SK-N-SH (cell line): ENCODE data around the gene TGM4. TPM values are rescaled to one million over a fixed set of nuclear protein-coding genes. Genes with fewer than 3 reads are reported as not detected.

ENCODE experiments used
- CTCF ChIA-PET: fragments of 300-600, 350-600 bp; formaldehyde crosslinking; extraction: SDS; loops from one replicate; lab custom pipeline; 2021; lab: Yijun Ruan, JAX
- POLR2A ChIA-PET: fragments of 350-600 bp; sonication (Branson Sonifier 250); formaldehyde crosslinking; extraction: SDS; loops from one replicate; lab custom pipeline; 2020; ENCODE audit warnings: antibody characterized with exemption, inconsistent platforms; lab: Yijun Ruan, JAX
- DNase-seq: peaks from one replicate; pipeline ENCODE4 v3.0.0; 2012
- H2AFZ ChIP-seq: fragments of 200-600 bp; sonication (generic); 2 replicates; pipeline ENCODE4 v1.8.1; 2016; ENCODE audit warnings: antibody characterized with exemption, mild to moderate bottlenecking, low read depth
- H3F3A ChIP-seq: fragments of 200-600 bp; sonication (generic); replicated peaks from 2 replicates; pipeline ENCODE3; 2016; ENCODE audit warnings: antibody characterized with exemption, mild to moderate bottlenecking; ENCODE audit not compliant: insufficient read depth
- H3K27ac ChIP-seq, 2 experiments: fragments of 200-500 bp in 1 of 2; fragments of 200-600 bp in 1 of 2; sonication (Bioruptor generic) in 1 of 2; sonication (generic), shearing (Covaris generic) in 1 of 2; 2 replicates each; pipeline versions ENCODE4 v1.5.1 to v1.6.1; 2014 to 2016; ENCODE audit warnings: low read depth in 2 of 2, inconsistent platforms in 1 of 2, low read length in 1 of 2, mild to moderate bottlenecking in 1 of 2, mixed read lengths in 1 of 2
- H3K27me3 ChIP-seq: fragments of 200-600 bp; sonication (generic), shearing (Covaris generic); 2 replicates; pipeline ENCODE4 v1.6.1; 2016; ENCODE audit warnings: mixed run types; ENCODE audit not compliant: insufficient read depth
- H3K36me3 ChIP-seq, 2 experiments: fragments of 200-500 bp in 1 of 2; fragments of 200-600 bp in 1 of 2; sonication (Bioruptor generic) in 1 of 2; sonication (generic) in 1 of 2; replicated peaks in 1 of 2; 2 replicates each; pipeline versions ENCODE3 to v1.5.1; 2014 to 2016; ENCODE audit warnings: low read length in 1 of 2, mild to moderate bottlenecking in 1 of 2; ENCODE audit not compliant: insufficient read depth in 2 of 2, control insufficient read depth in 1 of 2
- H3K4me1 ChIP-seq, 2 experiments: fragments of 200-500 bp in 1 of 2; fragments of 200-600 bp in 1 of 2; sonication (Bioruptor generic) in 1 of 2; sonication (generic), shearing (Covaris generic) in 1 of 2; 2 replicates each; pipeline versions ENCODE4 v1.5.1 to v1.6.1; 2014 to 2016; ENCODE audit warnings: low read depth in 1 of 2, low read length in 1 of 2, mixed run types in 1 of 2; ENCODE audit not compliant: insufficient read depth in 2 of 2, control insufficient read depth in 1 of 2
- H3K4me2 ChIP-seq: fragments of 200-600 bp; sonication (generic), shearing (Covaris generic); 2 replicates; pipeline ENCODE4 v1.6.1; 2017; ENCODE audit warnings: mixed run types
- H3K4me3 ChIP-seq, 2 experiments: fragments of 200-500 bp in 1 of 2; fragments of 200-600 bp in 1 of 2; sonication (Bioruptor generic) in 1 of 2; sonication (generic), shearing (Covaris generic) in 1 of 2; 2 replicates each; pipeline versions ENCODE4 v1.5.1 to v1.8.1; 2014 to 2016; ENCODE audit warnings: low read depth in 2 of 2, inconsistent platforms in 1 of 2, low read length in 1 of 2, mild to moderate bottlenecking in 1 of 2, mixed read lengths in 1 of 2, moderate library complexity in 1 of 2
- H3K79me2 ChIP-seq: fragments of 200-600 bp; sonication (generic); 2 replicates; pipeline ENCODE4 v1.8.1; 2017; ENCODE audit warnings: mild to moderate bottlenecking; ENCODE audit not compliant: insufficient read depth
- H3K9ac ChIP-seq: fragments of 200-600 bp; sonication (generic); 2 replicates; pipeline ENCODE4 v1.6.1; 2017; ENCODE audit warnings: mixed run types
- H3K9me2 ChIP-seq: fragments of 200-600 bp; sonication (generic); 2 replicates; pipeline ENCODE4 v1.6.1; 2017; ENCODE audit warnings: mixed run types
- H3K9me3 ChIP-seq: fragments of 200-600 bp; sonication (generic); 2 replicates; pipeline ENCODE4 v1.6.1; 2017; ENCODE audit warnings: mixed run types, mild to moderate bottlenecking, moderate library complexity
- H4K20me1 ChIP-seq: fragments of 200-600 bp; sonication (generic); 2 replicates; pipeline ENCODE4 v1.6.1; 2017; ENCODE audit warnings: mild to moderate bottlenecking, mixed run types; ENCODE audit not compliant: insufficient read depth
- ELF1 ChIP-seq: IDR thresholded peaks from 2 replicates; pipeline ENCODE4 v1.4.0; 2012
- FOSL2 ChIP-seq: IDR thresholded peaks from 2 replicates; pipeline ENCODE4 v1.4.0; 2012; ENCODE audit warnings: low read depth, mild to moderate bottlenecking, moderate library complexity, borderline replicate concordance
- FOXJ3 ChIP-seq: sonication (generic); formaldehyde crosslinking; IDR thresholded peaks from 2 replicates; pipeline ENCODE4 v1.5.1; 2020; ENCODE audit warnings: mild to moderate bottlenecking, missing genetic modification reagents
- JUND ChIP-seq: IDR thresholded peaks from 2 replicates; pipeline ENCODE4 v1.4.0; 2012
- MAX ChIP-seq: IDR thresholded peaks from 2 replicates; pipeline ENCODE4 v1.4.0; 2012; ENCODE audit warnings: low read depth
- MEF2A ChIP-seq: IDR thresholded peaks from 2 replicates; pipeline ENCODE4 v1.4.0; 2012; ENCODE audit warnings: low read depth, borderline replicate concordance
- MXI1 ChIP-seq: IDR thresholded peaks from 2 replicates; pipeline ENCODE4 v1.6.1; 2012; ENCODE audit warnings: mild to moderate bottlenecking, low read depth, low read length, improper control_type of control experiment
- NFIC ChIP-seq: IDR thresholded peaks from 2 replicates; pipeline ENCODE4 v1.4.0; 2012; ENCODE audit warnings: borderline replicate concordance
- NRF1 ChIP-seq: IDR thresholded peaks from 2 replicates; pipeline ENCODE4 v1.6.1; 2012; ENCODE audit warnings: low read depth, mild to moderate bottlenecking, low read length
- PBX3 ChIP-seq: IDR thresholded peaks from 2 replicates; pipeline ENCODE4; 2012
- POLR2AphosphoS5 ChIP-seq: IDR thresholded peaks from 2 replicates; pipeline ENCODE4 v1.6.1; 2012; ENCODE audit warnings: low read depth, low read length
- RCOR1 ChIP-seq: fragments of 150-350 bp; IDR thresholded peaks from 2 replicates; pipeline ENCODE4 v1.6.1; 2017; ENCODE audit warnings: antibody characterized with exemption, low read length
- RFX5 ChIP-seq: IDR thresholded peaks from 2 replicates; pipeline ENCODE4 v1.6.1; 2012; ENCODE audit warnings: mild to moderate bottlenecking, improper control_type of control experiment, low read length
- SMC3 ChIP-seq: IDR thresholded peaks from 2 replicates; pipeline ENCODE4 v1.6.1; 2012; ENCODE audit warnings: low read depth, low read length, improper control_type of control experiment
- USF1 ChIP-seq: IDR thresholded peaks from 2 replicates; pipeline ENCODE4 v1.4.0; 2012; ENCODE audit warnings: low read depth, borderline replicate concordance
- YY1 ChIP-seq: IDR thresholded peaks from 2 replicates; pipeline ENCODE4 v1.4.0; 2012; ENCODE audit warnings: low read depth, mild to moderate bottlenecking
- WGBS: methylation state at CpG from one replicate; pipeline ENCODE4 v1.1.6; 2017; ENCODE audit warnings: low lambda C conversion rate; 5-methylcytosine and 5-hydroxymethylcytosine counted together
- polyA plus RNA-seq, 3 experiments: library from polyadenylated mRNA; depleted of rRNA; stranded (reverse); fragments of >200 nt; gene quantifications; 2 replicates each; pipeline ENCODE4 v1.2.3, GENCODE V29; 2012
- TF ChIP-seq, protein P1 (sequence below): fragments of 150-350 bp; IDR thresholded peaks from 2 replicates; pipeline ENCODE4 v1.6.1; 2017; ENCODE audit warnings: antibody characterized with exemption, low read length, low read depth, borderline replicate concordance

Gene TGM4
- polyA plus RNA-seq, 1 of the 3 experiments (the other 2 are of a cell fraction), result 0.12 TPM

GRCh38 chr3:44923632-44924456, 49.4 kb downstream of the TGM4 start:
- no peak overlapping the region for H3K4me3 ChIP-seq
- no peaks in the 10 kb centered on the region for H4K20me1 ChIP-seq
- DNase-seq, result no peak
- POLR2A ChIA-PET, result no interaction called here
- H3K9me2 ChIP-seq, result no peaks in the 10 kb centered on the region
- no peak overlapping the region for H2AFZ ChIP-seq
- 71% methylated on average over 3 of the region's 3 CpGs for WGBS
- H3K9ac ChIP-seq, result no peak overlapping the region
- no peaks in the 10 kb centered on the region for H3K79me2 ChIP-seq
- TF ChIP-seq, protein P1, sequence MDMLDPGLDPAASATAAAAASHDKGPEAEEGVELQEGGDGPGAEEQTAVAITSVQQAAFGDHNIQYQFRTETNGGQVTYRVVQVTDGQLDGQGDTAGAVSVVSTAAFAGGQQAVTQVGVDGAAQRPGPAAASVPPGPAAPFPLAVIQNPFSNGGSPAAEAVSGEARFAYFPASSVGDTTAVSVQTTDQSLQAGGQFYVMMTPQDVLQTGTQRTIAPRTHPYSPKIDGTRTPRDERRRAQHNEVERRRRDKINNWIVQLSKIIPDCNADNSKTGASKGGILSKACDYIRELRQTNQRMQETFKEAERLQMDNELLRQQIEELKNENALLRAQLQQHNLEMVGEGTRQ, result no peak
- TF ChIP-seq RFX5 (no peak), MXI1 (no peak), FOXJ3 (CRISPR knock-in tag) (no peak), RCOR1 (no peak), NFIC (peak; percentile 56), MEF2A (no peak), SMC3 (no peak), NRF1 (no peak), USF1 (no peak), YY1 (no peak), ELF1 (no peak), FOSL2 (no peak), MAX (0 out of 2 replicates have a peak, but pooled peaks have one; percentile 26), PBX3 (peak; percentile 39), JUND (no peak), POLR2AphosphoS5 (no peak)
- no peaks in the 10 kb centered on the region for H3K9me3 ChIP-seq
- peaks cover 11 to 43% of the 10 kb centered on the region in 2 experiments for H3K36me3 ChIP-seq
- peaks cover 20% of the 10 kb centered on the region for H3F3A ChIP-seq
- H3K4me2 ChIP-seq, result peak overlapping the region; percentile 22
- H3K27ac ChIP-seq, result peak overlapping the region; percentile 47 to 58; a peak in 3 of 4 replicates
- no peaks in the 10 kb centered on the region for H3K27me3 ChIP-seq
- H3K4me1 ChIP-seq, result peaks cover 0 to 11% of the 10 kb centered on the region in 2 experiments; a peak in 2 of 4 replicates
- CTCF ChIA-PET, result interaction anchor here (1.2 to 6.7 kb wide), 2 partner anchors 10 to 11 kb away, joined by 3 to 50 read pairs; no protein-coding TSS in a partner anchor
